Heart left ventricle (tissue), 16 donors: ENCODE results near the gene SYNE3. TPM values are rescaled to one million over a fixed set of nuclear protein-coding genes. Genes with fewer than 3 reads are reported as not detected.

ENCODE experiments used
- ATAC-seq, 4 donors: fragments of 200-7000 bp; cut with Tn5 transposase; one replicate each; pipeline ENCODE4 v1.9.1; 2020 to 2022; ENCODE audit warnings: moderate library complexity in 4 of 4, mild to moderate bottlenecking in 3 of 4, moderate number of reproducible peaks in 1 of 4
- DNase-seq, 5 donors: peaks; one replicate each; pipeline ENCODE4 v3.0.0-alpha.2; 2020
- H3K27ac ChIP-seq, 12 donors: fragments of 200-600 bp; sonication (generic) in 4 of 12; one replicate each; pipeline versions ENCODE4 v1.5.0 to v1.8.0; 2016 to 2022; ENCODE audit warnings: mild to moderate bottlenecking in 2 of 12
- H3K27me3 ChIP-seq, 9 donors: fragments of 200-600 bp; sonication (generic) in 2 of 9; one replicate each; pipeline versions ENCODE4 v1.5.1 to v1.8.0; 2016 to 2022; ENCODE audit warnings: mild to moderate bottlenecking in 3 of 9
- H3K36me3 ChIP-seq, 9 donors: fragments of 200-600 bp; sonication (generic) in 2 of 9; one replicate each; pipeline versions ENCODE4 v1.5.0 to v1.8.0; 2018 to 2022; ENCODE audit warnings: mild to moderate bottlenecking in 2 of 9
- H3K4me1 ChIP-seq, 12 donors: fragments of 200-600 bp; sonication (generic) in 4 of 12; one replicate each; pipeline versions ENCODE4 v1.5.0 to v1.8.0; 2016 to 2022; ENCODE audit warnings: mild to moderate bottlenecking in 3 of 12
- H3K4me3 ChIP-seq, 12 donors: fragments of 200-600 bp; sonication (generic) in 4 of 12; one replicate each; pipeline versions ENCODE4 v1.5.0 to v1.8.0; 2017 to 2022; ENCODE audit warnings: mild to moderate bottlenecking in 9 of 12, moderate library complexity in 4 of 12
- H3K9me3 ChIP-seq, 12 donors: fragments of 200-600 bp; sonication (generic) in 4 of 12; one replicate each; pipeline versions ENCODE4 v1.5.0 to v1.8.0; 2016 to 2022; ENCODE audit warnings: mild to moderate bottlenecking in 1 of 12
- CTCF ChIP-seq, 12 donors: fragments of 200-600 bp; sonication (generic) in 4 of 12; IDR thresholded peaks; one replicate each; pipeline versions ENCODE4 v1.5.0 to v1.8.0; 2018 to 2022; ENCODE audit warnings: antibody characterized with exemption in 12 of 12, mild to moderate bottlenecking in 5 of 12
- POLR2A ChIP-seq, 2 donors: fragments of 450-650 bp; IDR thresholded peaks; one replicate each; pipeline ENCODE4 v1.6.1; 2017; ENCODE audit warnings: antibody characterized with exemption in 2 of 2, mild to moderate bottlenecking in 2 of 2, moderate library complexity in 2 of 2
- WGBS, 4 donors: extraction: QIAGEN DNeasy Blood & Tissue Kit in 2 of 4; methylation state at CpG; one replicate each; pipeline versions ENCODE4 v1.1.5 to v1.1.7; 2013 to 2018; 5-methylcytosine and 5-hydroxymethylcytosine counted together
- intact Hi-C, 10 donors: fragments of 100-400 bp; cut with DNase I; formaldehyde crosslinking; loops; one replicate each; pipeline versions ENCODE4 v1.11.1 to v1.14.2; 2022
- polyA plus RNA-seq, 2 donors: library from polyadenylated mRNA; stranded (reverse); fragments of 200-250 nt; gene quantifications; one replicate each; pipeline ENCODE4 v1.2.3, GENCODE V29; 2013
- total RNA-seq, 9 donors: library from RNA; depleted of rRNA in 2 of 9; stranded (reverse); fragments of >200 nt in 2 of 9; fragmentation: NEBNext Ultra II Directional in 3 of 9; extraction: Animal tissue kit (Norgen Biotek cat#: 25700) in 3 of 9; gene quantifications; one replicate each; pipeline versions ENCODE4 v1.1.0 to v1.2.4, GENCODE V29; 2016 to 2023
- donor health status: ischemic (EF 13 %, LVEDD 7.1; RV severe dilation, severe dysfunction).
- donor health status: healthy with polysubstance abuse.
- donor health status: DM: no; HTN: yes; CAD: no.
- donor health status: DM: no; HTN: no; CAD: no.
- donor health status: ischemic (EF 25% LVEDD 6.9; RV normal size, moderate dysfunction).
- donor health status: ischemic (EF 25% LVEDD 5.7; RV mildly dilated, moderate dysfunction).
- donor health status: healthy.
- donor health status: DM: yes; HTN: yes; CAD: no.
- donor health status: ischemic (EF 35%, LVEDD 5.7; RV mildly dilated, moderate dysfunction).
- donor health status: nonischemic (EF 11% LVEDD 7.7; RV severe dilation, severe dysfunction).
- donor health status: DM: yes; HTN: yes; CAD: no.
- donor health status: PGD.
- donor health status: ischemic (EF 29% LVEDD 5.4; RV normal size, mild dysfunction).
- donor health status: nonischemic (EF 23%, LVEDD 6.1; RV moderate dilation, normal function).

Gene SYNE3
- total and polyA plus RNA-seq, 11 donors, result 3.1 to 16.9 (median 8.0) TPM

DNA sequence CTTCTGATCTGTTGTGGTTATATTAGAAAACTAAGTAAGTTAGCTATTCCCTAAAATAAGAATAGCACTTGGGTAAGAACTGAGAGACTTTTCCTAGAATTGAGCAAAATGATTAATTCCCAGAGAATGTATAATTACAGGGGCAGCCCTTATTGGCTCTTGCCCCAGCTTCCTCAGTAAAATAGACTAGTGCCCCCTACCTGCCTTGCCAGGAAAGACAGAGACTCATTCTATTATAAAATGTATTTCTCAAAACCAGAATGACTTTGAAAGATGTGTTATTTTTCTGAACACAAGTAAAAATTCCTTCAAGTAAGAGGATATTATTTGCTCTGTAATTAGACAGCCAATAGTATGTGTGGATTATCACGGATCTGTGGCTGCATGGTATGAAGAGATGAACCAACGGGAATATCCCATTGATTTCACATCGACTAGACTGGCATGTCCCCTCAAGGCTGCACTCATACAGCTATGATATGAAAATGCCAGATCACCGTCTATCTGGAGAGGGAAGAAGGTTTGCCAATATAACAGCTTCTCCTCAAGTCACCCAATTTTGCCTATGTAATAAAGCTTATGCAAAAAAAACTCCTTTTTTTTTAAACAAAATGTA lies 11.0 kb upstream of the SYNE3 start:
- H3K36me3 ChIP-seq, result peaks cover 0 to 6% (median 0%) of the 10 kb centered on the region in 9 donors
- intact Hi-C loops, result loop anchor here (1.0 to 2.0 kb wide), 2 partner anchors 85 kb away; no protein-coding TSS in a partner anchor
- DNase-seq (peak in 2 of 5 donors; percentile 56 to 59), ATAC-seq (peak in 3 of 4 donors; percentile 43 to 63 (median 62))
- peak overlapping the region in 1 of 12 donors; percentile 2 for H3K4me3 ChIP-seq
- TF ChIP-seq CTCF (IDR thresholded peaks at IDR 0.05), result peak; percentile 75 to 92 (median 82)
- no peak for TF ChIP-seq POLR2A (IDR thresholded peaks at IDR 0.05)
- no peaks in the 10 kb centered on the region for H3K9me3 ChIP-seq
- 52 to 59% (median 56%) methylated on average over 4 of the region's 4 CpGs for WGBS, 4 donors
- peaks cover 3 to 71% (median 48%) of the 10 kb centered on the region in 12 donors for H3K4me1 ChIP-seq
- no peaks in the 10 kb centered on the region for H3K27me3 ChIP-seq
- peak overlapping the region in 8 of 12 donors; percentile 29 to 77 (median 56) for H3K27ac ChIP-seq

GRCh38 chr14:95526483-95527386 lies 10.3 kb upstream of the SYNE3 start:
- DNase-seq (no peak), ATAC-seq (peak in 2 of 4 donors; percentile 10 to 25)
- TF ChIP-seq POLR2A (IDR thresholded peaks at IDR 0.05) (no peak), CTCF (IDR thresholded peaks at IDR 0.05) (no peak)
- Histone ChIP-seq H3K4me3 (peak overlapping the region in 1 of 12 donors; percentile 2), H3K4me1 (peaks cover 0 to 71% (median 45%) of the 10 kb centered on the region in 12 donors), H3K36me3 (peaks cover 0 to 4% (median 0%) of the 10 kb centered on the region in 9 donors), H3K27me3 (no peaks in the 10 kb centered on the region), H3K27ac (peak overlapping the region in 8 of 12 donors; percentile 29 to 77 (median 56)), H3K9me3 (no peaks in the 10 kb centered on the region)
- intact Hi-C loops, result loop anchor here (1.0 to 2.0 kb wide), 2 partner anchors 84 kb away; no protein-coding TSS in a partner anchor
- WGBS, 4 donors, result 42 to 60% (median 48%) methylated on average over 9 of the region's 9 CpGs

DNA sequence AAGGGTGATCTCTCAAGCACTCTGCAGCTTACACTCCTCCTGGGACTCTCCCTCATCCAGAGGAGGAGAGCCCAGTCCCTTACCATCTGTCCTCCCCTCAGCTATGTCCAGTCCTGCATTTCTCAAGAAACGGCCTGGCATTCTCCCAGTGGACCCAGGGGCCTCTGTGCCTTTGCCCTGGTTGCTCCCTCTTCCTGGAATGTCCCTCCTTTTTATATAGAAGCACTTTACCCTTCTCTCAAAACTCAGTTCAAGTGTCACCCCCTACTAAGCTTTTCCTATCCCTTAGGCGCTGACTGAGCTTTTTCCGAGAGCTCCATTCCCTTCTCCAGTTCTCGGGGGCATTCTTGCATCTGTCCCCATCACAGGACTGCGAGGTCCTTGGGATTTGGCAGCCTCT lies 9.5 kb upstream of the SYNE3 start:
- no peak for ATAC-seq
- WGBS, 4 donors, result 76 to 80% (median 77%) methylated on average over 5 of the region's 5 CpGs
- no peaks in the 10 kb centered on the region for H3K27me3 ChIP-seq
- TF ChIP-seq CTCF (IDR thresholded peaks at IDR 0.05) (no peak), POLR2A (IDR thresholded peaks at IDR 0.05) (no peak)
- H3K27ac ChIP-seq, result peak overlapping the region in 3 of 12 donors; percentile 2 to 62 (median 20)
- peaks cover 0 to 71% (median 38%) of the 10 kb centered on the region in 12 donors for H3K4me1 ChIP-seq
- peaks cover 0 to 4% (median 0%) of the 10 kb centered on the region in 9 donors for H3K36me3 ChIP-seq
- intact Hi-C loops, result loop anchor here in 5 of 10 donors (2.0 kb wide), 1 partner anchor 83 kb away; no protein-coding TSS in a partner anchor
- H3K4me3 ChIP-seq, result no peak overlapping the region
- H3K9me3 ChIP-seq, result no peaks in the 10 kb centered on the region
- no peak for DNase-seq
